ENCODE data around the gene SLC50A1.
A peak's percentile ranks its signal among the peaks of the same experiment; 100 is the strongest.
"Not testable (repeated sequence)": the region's sequence is repeated elsewhere in the genome, so short reads cannot be mapped to it uniquely, and the experiment has no call there.

SLC50A1 gene

GRCh38 chr1:155117610-155118009 lies 18.0 kb upstream of the SLC50A1 start:
- DNase-seq, result no peak

GRCh38 chr1:155118090-155118489 lies 17.6 kb upstream of the SLC50A1 start:
- not testable (repeated sequence) for DNase-seq

GRCh38 chr1:155120253-155120652 lies 15.4 kb upstream of the SLC50A1 start:
- DNase-seq, result no peak

GRCh38 chr1:155121249-155121648 lies 14.4 kb upstream of the SLC50A1 start:
- DNase-seq, result no peak

GRCh38 chr1:155122308-155122707 lies 13.3 kb upstream of the SLC50A1 start:
- no peak for DNase-seq

- DNase-seq, result no peak
Observed at GRCh38 chr1:155123801-155124200, 11.9 kb upstream of the SLC50A1 start.

GRCh38 chr1:155124503-155125463 lies 10.9 kb upstream of the SLC50A1 start:
- no peak for DNase-seq

GRCh38 chr1:155125511-155125945 lies 10.1 kb upstream of the SLC50A1 start:
- DNase-seq, result no peak

GRCh38 chr1:155125946-155126555 lies 9.6 kb upstream of the SLC50A1 start:
- DNase-seq, result no peak

- peak; percentile 37 for DNase-seq
Observed at GRCh38 chr1:155126556-155127104, 9.0 kb upstream of the SLC50A1 start.

GRCh38 chr1:155127105-155127966 lies 8.3 kb upstream of the SLC50A1 start, which contains the start of gene EFNA1:
EFNA1 (plus strand) TSS chr1:155127876; CDS start chr1:155127978, 102 bp downstream.
- peak; percentile 47 for DNase-seq

- DNase-seq, result no peak
Observed at GRCh38 chr1:155127967-155128754, 7.5 kb upstream of the SLC50A1 start.

- DNase-seq, result no peak
Observed at GRCh38 chr1:155128755-155129473, 6.7 kb upstream of the SLC50A1 start.

GRCh38 chr1:155130272-155131006 lies 5.2 kb upstream of the SLC50A1 start:
- DNase-seq, result no peak

GRCh38 chr1:155131285-155131684 lies 4.4 kb upstream of the SLC50A1 start:
- DNase-seq, result no peak

- no peak for DNase-seq
Observed at GRCh38 chr1:155131856-155132255, 3.8 kb upstream of the SLC50A1 start.

- no peak for DNase-seq
Observed at GRCh38 chr1:155133799-155134281, 1.8 kb upstream of the SLC50A1 start.

GRCh38 chr1:155134322-155134721 lies 1.3 kb upstream of the SLC50A1 start:
- no peak for DNase-seq

GRCh38 chr1:155134880-155135414 lies 705 bp upstream of the SLC50A1 start:
- peak; percentile 97 for DNase-seq

GRCh38 chr1:155136748-155137147 lies 1.1 kb downstream of the SLC50A1 start:
- no peak for DNase-seq

Data from suppressor macrophage treated with lipopolysaccharide for 4 hours (primary cell).